ENCODE data around the gene CLIC6. TPM values are rescaled to one million over a fixed set of nuclear protein-coding genes. Genes with fewer than 3 reads are reported as not detected.

CLIC6 gene
- total RNA-seq, 4 donors from 2014 or later, result 2.1 to 5.9 (median 3.3) TPM

DNA sequence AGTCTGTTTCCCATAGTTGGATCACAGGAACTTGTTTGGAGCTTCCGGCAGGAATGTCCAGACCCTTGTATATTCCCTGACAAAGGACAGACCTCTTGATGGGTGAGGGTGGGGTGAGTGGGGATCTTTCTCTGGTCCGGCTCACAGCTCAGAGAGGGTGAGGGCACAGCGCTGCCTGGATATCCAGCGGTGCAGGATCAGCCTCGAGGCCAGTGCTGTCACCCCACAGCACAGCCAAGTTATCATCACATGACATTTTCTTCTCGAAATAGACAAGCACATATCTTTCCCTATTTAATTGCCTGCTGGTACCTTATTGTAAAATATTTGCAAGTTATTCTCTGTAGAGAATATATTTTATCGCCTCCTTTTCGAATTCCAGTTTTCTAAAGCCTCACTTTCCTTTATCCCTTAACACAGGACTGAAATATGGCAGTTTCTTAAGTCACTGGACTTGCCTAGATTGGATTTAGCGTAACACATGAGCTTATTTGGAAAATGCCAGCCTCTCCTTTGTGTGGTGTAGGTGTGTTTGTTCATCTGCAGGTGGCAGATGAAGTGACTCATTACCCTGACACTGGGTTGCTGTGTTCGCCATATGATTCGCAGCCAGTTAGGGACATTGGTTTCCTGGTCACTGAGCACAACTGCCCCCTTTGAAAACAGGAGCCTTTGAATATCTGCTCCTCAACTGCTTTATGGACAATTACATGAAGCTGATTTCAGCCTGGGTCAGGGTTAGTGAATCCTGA, 21.4 kb downstream of the CLIC6 start:
- 75 to 78% methylated on average over 11 of the region's 11 CpGs for WGBS, 2 donors
- no peak for TF ChIP-seq POLR2A (IDR thresholded peaks at IDR 0.05)
- TF ChIP-seq, protein P1, sequence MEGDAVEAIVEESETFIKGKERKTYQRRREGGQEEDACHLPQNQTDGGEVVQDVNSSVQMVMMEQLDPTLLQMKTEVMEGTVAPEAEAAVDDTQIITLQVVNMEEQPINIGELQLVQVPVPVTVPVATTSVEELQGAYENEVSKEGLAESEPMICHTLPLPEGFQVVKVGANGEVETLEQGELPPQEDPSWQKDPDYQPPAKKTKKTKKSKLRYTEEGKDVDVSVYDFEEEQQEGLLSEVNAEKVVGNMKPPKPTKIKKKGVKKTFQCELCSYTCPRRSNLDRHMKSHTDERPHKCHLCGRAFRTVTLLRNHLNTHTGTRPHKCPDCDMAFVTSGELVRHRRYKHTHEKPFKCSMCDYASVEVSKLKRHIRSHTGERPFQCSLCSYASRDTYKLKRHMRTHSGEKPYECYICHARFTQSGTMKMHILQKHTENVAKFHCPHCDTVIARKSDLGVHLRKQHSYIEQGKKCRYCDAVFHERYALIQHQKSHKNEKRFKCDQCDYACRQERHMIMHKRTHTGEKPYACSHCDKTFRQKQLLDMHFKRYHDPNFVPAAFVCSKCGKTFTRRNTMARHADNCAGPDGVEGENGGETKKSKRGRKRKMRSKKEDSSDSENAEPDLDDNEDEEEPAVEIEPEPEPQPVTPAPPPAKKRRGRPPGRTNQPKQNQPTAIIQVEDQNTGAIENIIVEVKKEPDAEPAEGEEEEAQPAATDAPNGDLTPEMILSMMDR (IDR thresholded peaks at IDR 0.05), result no peak
- no peak for DNase-seq (ENCODE audit: low spot score in 2 of 2)
- intact Hi-C loops (cut with DNase I; ENCODE audit: low total_unique reads), result no loop called here
- no peak overlapping the region for H3K4me3 ChIP-seq (ENCODE audit: low read depth, poor library complexity, severe bottlenecking)

DNA sequence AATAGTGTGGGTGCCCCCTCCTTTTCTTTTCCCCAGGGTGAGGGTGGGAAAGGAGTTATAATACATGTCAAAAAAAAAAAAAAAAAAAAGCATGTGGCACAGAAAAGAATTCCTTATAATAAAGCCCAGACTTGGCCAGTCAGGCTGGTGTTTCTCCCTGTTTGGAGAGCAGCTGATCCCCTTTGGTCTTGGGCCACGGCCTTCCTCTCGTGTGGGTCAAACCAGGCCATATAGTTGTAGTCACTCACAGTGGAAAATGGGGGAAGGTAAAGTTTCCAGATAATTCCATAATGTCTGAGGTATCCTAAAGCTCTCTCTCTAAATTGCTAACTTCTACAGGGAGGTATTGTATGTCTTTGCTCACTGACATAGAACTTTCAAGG, 22.0 kb downstream of the CLIC6 start:
- intact Hi-C loops (cut with DNase I; ENCODE audit: low total_unique reads), result no loop called here
- TF ChIP-seq, protein P1 (IDR thresholded peaks at IDR 0.05), result no peak
- no peak for TF ChIP-seq POLR2A (IDR thresholded peaks at IDR 0.05)
- DNase-seq (ENCODE audit: low spot score in 2 of 2), result no peak
- H3K4me3 ChIP-seq (ENCODE audit: low read depth, poor library complexity, severe bottlenecking), result no peak overlapping the region
- 56 to 71% methylated on average over 2 of the region's 2 CpGs for WGBS, 2 donors

DNA sequence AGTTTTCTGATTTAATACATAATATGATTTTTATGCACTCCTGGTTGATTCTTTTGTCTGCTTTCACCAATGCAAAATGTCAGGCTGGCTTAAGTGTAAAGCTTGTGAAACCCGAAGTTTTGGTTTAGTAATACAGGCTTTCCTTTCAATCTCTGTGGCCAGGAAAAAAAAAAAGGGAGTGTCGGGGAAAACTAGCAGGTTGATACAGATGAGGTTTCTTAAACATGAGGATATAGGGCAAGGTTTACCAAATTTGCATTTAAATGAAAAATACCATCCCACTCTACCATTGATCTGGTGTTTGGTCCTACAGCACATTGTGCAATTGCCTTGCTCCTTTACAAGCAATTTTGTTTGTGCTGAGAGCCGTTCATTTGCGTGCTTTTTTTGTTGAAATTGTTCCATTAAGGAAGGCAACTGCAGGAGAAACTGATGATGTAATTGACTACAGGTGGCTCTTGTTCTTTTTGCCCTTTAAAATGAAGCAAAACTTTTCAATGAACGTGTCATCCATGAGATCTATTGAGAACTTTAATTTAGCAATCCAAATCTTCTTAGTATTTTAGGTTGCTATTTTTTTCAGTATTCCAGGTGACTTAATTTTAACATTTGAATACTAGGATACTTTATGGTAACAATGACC, 22.7 kb downstream of the CLIC6 start:
- no peak overlapping the region for H3K4me3 ChIP-seq (ENCODE audit: low read depth, poor library complexity, severe bottlenecking)
- WGBS, 2 donors, result 59 to 61% methylated on average over 5 of the region's 5 CpGs
- no peak for TF ChIP-seq POLR2A (IDR thresholded peaks at IDR 0.05)
- intact Hi-C loops (cut with DNase I; ENCODE audit: low total_unique reads), result no loop called here
- no peak for DNase-seq (ENCODE audit: low spot score in 2 of 2)

DNA sequence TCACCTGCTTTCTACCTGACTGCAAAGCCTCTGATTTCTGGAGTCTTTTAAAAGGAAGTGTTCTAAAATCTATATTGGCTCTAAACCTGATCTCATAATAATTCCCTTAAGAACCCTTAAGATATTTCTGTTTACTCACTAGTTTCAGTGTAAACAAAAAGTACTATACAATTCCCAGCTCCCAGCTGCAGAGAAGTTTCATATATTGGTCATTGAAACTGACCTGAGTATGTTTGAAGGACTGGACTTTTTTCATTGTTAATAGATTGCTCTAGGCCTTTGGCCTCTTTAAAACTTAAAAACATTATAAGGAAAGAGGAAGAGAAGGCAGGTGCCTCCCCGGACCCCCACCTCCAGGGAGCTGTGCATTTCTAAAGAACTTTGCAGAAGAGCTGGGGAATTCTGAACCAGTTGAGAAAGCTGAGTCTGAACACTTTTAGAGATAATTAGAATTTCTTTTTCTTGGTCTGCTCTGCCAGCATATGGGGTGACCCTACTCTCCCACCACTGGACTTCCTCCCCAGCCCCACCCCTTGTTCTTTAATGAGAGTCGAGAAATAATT, 23.7 kb downstream of the CLIC6 start:
- no peak for DNase-seq (ENCODE audit: low spot score in 2 of 2)
- WGBS, 2 donors, result 73 to 80% methylated on average over 2 of the region's 2 CpGs
- H3K4me3 ChIP-seq (ENCODE audit: low read depth, poor library complexity, severe bottlenecking), result no peak overlapping the region
- intact Hi-C loops (cut with DNase I; ENCODE audit: low total_unique reads), result no loop called here
- no peak for TF ChIP-seq POLR2A (IDR thresholded peaks at IDR 0.05)
- TF ChIP-seq, protein P1 (IDR thresholded peaks at IDR 0.05), result no peak

DNA sequence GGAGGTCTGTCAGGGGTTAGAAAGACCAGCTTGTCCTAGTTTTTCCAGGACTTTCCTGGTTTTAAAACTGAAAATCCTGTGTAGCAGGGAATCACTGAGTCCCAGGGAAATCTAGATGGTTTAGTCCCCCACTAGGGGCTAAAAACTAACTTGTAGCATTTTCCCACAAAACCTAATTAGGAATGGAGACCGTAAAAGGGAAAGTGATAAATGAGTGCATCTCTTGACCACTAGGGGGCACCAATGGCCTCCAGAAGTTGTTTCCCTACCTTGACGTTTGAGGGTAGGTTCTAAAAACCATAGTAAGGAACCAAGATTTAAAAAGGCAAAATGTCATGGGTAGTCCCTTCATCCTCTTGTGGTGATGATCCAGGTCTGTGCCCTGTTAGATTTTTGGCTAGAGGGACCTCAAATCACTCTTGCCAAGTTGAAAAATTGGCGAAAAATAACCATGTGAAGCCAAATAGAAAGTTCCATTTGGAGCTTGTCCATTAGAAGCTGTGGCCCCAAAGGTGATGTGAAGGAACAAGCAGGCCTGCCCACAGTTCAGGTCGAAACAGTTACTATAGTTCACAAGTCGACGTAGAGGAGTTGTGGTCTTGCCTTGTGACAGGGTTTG, 24.5 kb downstream of the CLIC6 start:
- H3K4me3 ChIP-seq (ENCODE audit: low read depth, poor library complexity, severe bottlenecking), result no peak overlapping the region
- TF ChIP-seq, protein P1 (IDR thresholded peaks at IDR 0.05), result peak in 1 of 3 donors; percentile 76
- TF ChIP-seq POLR2A (IDR thresholded peaks at IDR 0.05), result no peak
- WGBS, 2 donors, result 54 to 59% methylated on average over 6 of the region's 6 CpGs
- intact Hi-C loops (cut with DNase I; ENCODE audit: low total_unique reads), result no loop called here
- DNase-seq (ENCODE audit: low spot score in 2 of 2), result peak in 1 of 2 donors; percentile 65

DNA sequence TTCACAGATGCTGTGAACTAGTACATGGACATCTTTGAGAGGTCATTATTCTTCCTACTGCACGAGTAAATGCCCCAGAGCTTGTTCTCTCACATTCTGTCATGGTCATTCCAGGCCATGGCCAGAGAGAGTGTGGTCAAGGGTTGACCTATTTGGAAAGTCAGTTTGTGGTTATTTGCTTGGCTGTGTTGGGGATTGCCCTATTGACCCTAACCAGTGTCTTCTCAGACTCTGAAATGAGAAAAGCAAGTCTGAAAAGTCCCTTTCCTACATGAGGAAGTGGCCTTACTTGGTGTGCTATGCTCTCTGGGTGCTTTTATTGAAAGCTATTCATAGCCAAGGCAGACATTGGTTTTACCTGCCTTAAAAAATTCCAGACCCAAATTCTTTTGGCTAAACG, 26.6 kb downstream of the CLIC6 start:
- no peak for DNase-seq (ENCODE audit: low spot score in 2 of 2)
- H3K4me3 ChIP-seq (ENCODE audit: low read depth, poor library complexity, severe bottlenecking), result no peak overlapping the region
- TF ChIP-seq, protein P1 (IDR thresholded peaks at IDR 0.05), result no peak
- no peak for TF ChIP-seq POLR2A (IDR thresholded peaks at IDR 0.05)
- intact Hi-C loops (cut with DNase I; ENCODE audit: low total_unique reads), result no loop called here
- 68 to 81% methylated on average over 2 of the region's 2 CpGs for WGBS, 2 donors
